H9 (cell line): Measurements from ENCODE around the gene CFAP90. TPM values are rescaled to one million over a fixed set of nuclear protein-coding genes. Genes with fewer than 3 reads are reported as not detected.

Experiments
- DNase-seq: peaks from one replicate; pipeline ENCODE4 v3.0.0-alpha.2; 2017
- H2AFZ ChIP-seq: one replicate; pipeline ENCODE4 v1.6.1; 2013; ENCODE audit warnings: mild to moderate bottlenecking, low read length, control low read depth, moderate library complexity
- H2AK5ac ChIP-seq: 2 replicates; pipeline ENCODE4 v1.6.1; 2013; ENCODE audit warnings: low read length, control low read depth, mixed read lengths; ENCODE audit not compliant: insufficient read length
- H2BK120ac ChIP-seq: one replicate; pipeline ENCODE4 v1.6.1; 2013; ENCODE audit warnings: low read depth, mild to moderate bottlenecking, low read length, control low read depth, inconsistent platforms; ENCODE audit not compliant: poor library complexity, severe bottlenecking
- H2BK12ac ChIP-seq: 2 replicates; pipeline ENCODE4 v1.6.1; 2013; ENCODE audit warnings: low read length, control low read depth, mixed read lengths, low read depth; ENCODE audit not compliant: insufficient read length
- H2BK15ac ChIP-seq: 2 replicates; pipeline ENCODE4 v1.6.1; 2013; ENCODE audit warnings: low read depth, low read length, control low read depth
- H2BK20ac ChIP-seq: one replicate; pipeline ENCODE4 v1.6.1; 2013; ENCODE audit warnings: low read depth, mild to moderate bottlenecking, low read length, control low read depth, inconsistent platforms; ENCODE audit not compliant: poor library complexity, severe bottlenecking
- H2BK5ac ChIP-seq: 2 replicates; pipeline ENCODE4 v1.6.1; 2013; ENCODE audit warnings: low read length, control low read depth, mixed read lengths; ENCODE audit not compliant: insufficient read length
- H3K14ac ChIP-seq: 2 replicates; pipeline ENCODE4 v1.6.1; 2013; ENCODE audit warnings: low read length, control low read depth; ENCODE audit not compliant: insufficient read depth
- H3K18ac ChIP-seq: 2 replicates; pipeline ENCODE4 v1.6.1; 2013; ENCODE audit warnings: low read depth, mild to moderate bottlenecking, mixed read lengths, low read length, control low read depth; ENCODE audit not compliant: insufficient read length
- H3K23ac ChIP-seq: 2 replicates; pipeline ENCODE4 v1.6.1; 2013; ENCODE audit warnings: low read length, control low read depth, mixed read lengths, low read depth; ENCODE audit not compliant: insufficient read length
- H3K23me2 ChIP-seq: 2 replicates; pipeline ENCODE4 v1.6.1; 2013; ENCODE audit warnings: low read depth, mild to moderate bottlenecking, mixed read lengths, low read length, control low read depth; ENCODE audit not compliant: insufficient read length, poor library complexity, severe bottlenecking
- H3K27ac ChIP-seq: 2 replicates; pipeline ENCODE4 v1.5.1; 2013; ENCODE audit warnings: low read length, control low read depth, mixed read lengths, low read depth; ENCODE audit not compliant: insufficient read length
- H3K27me3 ChIP-seq: 2 replicates; pipeline ENCODE4 v1.6.1; 2013; ENCODE audit warnings: low read length, control low read depth, inconsistent platforms; ENCODE audit not compliant: insufficient read depth
- H3K4ac ChIP-seq: 2 replicates; pipeline ENCODE4 v1.6.1; 2013; ENCODE audit warnings: low read depth, mild to moderate bottlenecking, control low read depth, inconsistent platforms, low read length, moderate library complexity
- H3K4me1 ChIP-seq: 2 replicates; pipeline ENCODE4 v1.6.1; 2013; ENCODE audit warnings: low read length, control low read depth, inconsistent platforms; ENCODE audit not compliant: insufficient read depth
- H3K4me2 ChIP-seq: 2 replicates; pipeline ENCODE4 v1.6.1; 2013; ENCODE audit warnings: low read length, control low read depth, mixed read lengths; ENCODE audit not compliant: insufficient read length, insufficient read depth
- H3K56ac ChIP-seq: 2 replicates; pipeline ENCODE4 v1.6.1; 2013; ENCODE audit warnings: low read depth, mild to moderate bottlenecking, mixed read lengths, low read length, control low read depth; ENCODE audit not compliant: insufficient read length
- H3K79me1 ChIP-seq: 2 replicates; pipeline ENCODE4 v1.6.1; 2013; ENCODE audit warnings: low read depth, mild to moderate bottlenecking, moderate library complexity, low read length, control low read depth, inconsistent platforms; ENCODE audit not compliant: insufficient read depth, poor library complexity, severe bottlenecking
- H3K79me2 ChIP-seq: 2 replicates; pipeline ENCODE4 v1.6.1; 2013; ENCODE audit warnings: low read length, control low read depth, inconsistent platforms; ENCODE audit not compliant: insufficient read depth
- H3K9ac ChIP-seq: 2 replicates; pipeline ENCODE4 v1.6.1; 2013; ENCODE audit warnings: low read length, control low read depth, mixed read lengths; ENCODE audit not compliant: insufficient read length; ENCODE audit errors: extremely low read depth
- H3K9me3 ChIP-seq: one replicate; pipeline ENCODE4 v1.6.1; 2013; ENCODE audit warnings: low read depth, low read length, inconsistent platforms; ENCODE audit not compliant: control insufficient read depth
- H3T11ph ChIP-seq: one replicate; pipeline ENCODE4 v1.6.1; 2013; ENCODE audit warnings: mild to moderate bottlenecking, low read length, control low read depth, inconsistent platforms
- H4K20me1 ChIP-seq: one replicate; pipeline ENCODE4 v1.6.1; 2013; ENCODE audit not compliant: control insufficient read depth, insufficient read length, insufficient read depth
- H4K5ac ChIP-seq: 2 replicates; pipeline ENCODE4 v1.6.1; 2013; ENCODE audit warnings: low read depth, mild to moderate bottlenecking, mixed read lengths, low read length, control low read depth; ENCODE audit not compliant: insufficient read length
- H4K8ac ChIP-seq: replicated peaks from 2 replicates; pipeline ENCODE4 v1.6.1; 2013; ENCODE audit warnings: low read length, control low read depth, mixed read lengths, low read depth; ENCODE audit not compliant: insufficient read length
- H4K91ac ChIP-seq: 2 replicates; pipeline ENCODE4 v1.6.1; 2013; ENCODE audit warnings: low read depth, mild to moderate bottlenecking, moderate library complexity, mixed read lengths, low read length, control low read depth; ENCODE audit not compliant: insufficient read length
- H3K27ac Mint-ChIP-seq, 3 experiments: 2 replicates in 2 of 3; 3 replicates in 1 of 3; pipeline ENCODE4 v1.8.0; 2020 to 2021; ENCODE audit warnings: mixed read lengths in 3 of 3, mild to moderate bottlenecking in 1 of 3, moderate library complexity in 1 of 3
- H3K27me3 Mint-ChIP-seq: 2 replicates; pipeline ENCODE4 v1.8.0; 2021; ENCODE audit warnings: low read depth, mild to moderate bottlenecking, moderate library complexity, mixed read lengths
- H3K36me3 Mint-ChIP-seq, 3 experiments: 2 replicates in 2 of 3; 3 replicates in 1 of 3; pipeline ENCODE4 v1.8.0; 2020 to 2021; ENCODE audit warnings: low read depth in 3 of 3, mixed read lengths in 3 of 3; ENCODE audit not compliant: insufficient read depth in 1 of 3
- H3K4me1 Mint-ChIP-seq, 2 experiments: 2 replicates each; pipeline ENCODE4 v1.8.0; 2020; ENCODE audit warnings: mixed read lengths in 2 of 2
- H3K4me3 Mint-ChIP-seq, 2 experiments: 2 replicates in 1 of 2; 3 replicates in 1 of 2; pipeline ENCODE4 v1.8.0; 2020 to 2021; ENCODE audit warnings: mild to moderate bottlenecking in 2 of 2, mixed read lengths in 2 of 2, moderate library complexity in 1 of 2
- H3K9me3 Mint-ChIP-seq, 2 experiments: 2 replicates in 1 of 2; 3 replicates in 1 of 2; pipeline ENCODE4 v1.8.0; 2020; ENCODE audit warnings: mild to moderate bottlenecking in 2 of 2, mixed read lengths in 2 of 2, moderate library complexity in 1 of 2
- WGBS: extraction: QIAGEN DNeasy Blood & Tissue Kit; methylation state at CpG from one replicate; pipeline ENCODE4 v1.1.7; 2013; ENCODE audit warnings: missing lambda C conversion rate, low lambda C conversion rate, mixed read lengths; ENCODE audit not compliant: insufficient read length; ENCODE audit errors: extremely low coverage; 5-methylcytosine and 5-hydroxymethylcytosine counted together
- total RNA-seq: library from RNA; stranded (reverse); gene quantifications from 2 replicates; pipeline ENCODE4 v1.2.1, GENCODE V29; 2021
- TF ChIP-seq, protein P1 (sequence below): fragments of 200-600 bp; sonication (generic); conservative IDR thresholded peaks from 3 replicates; pipeline ENCODE4 v1.8.0; 2021; ENCODE audit warnings: antibody characterized with exemption, mild to moderate bottlenecking

CFAP90 gene
- total RNA-seq, 1 experiment from 2014 or later = 0.44 TPM

DNA sequence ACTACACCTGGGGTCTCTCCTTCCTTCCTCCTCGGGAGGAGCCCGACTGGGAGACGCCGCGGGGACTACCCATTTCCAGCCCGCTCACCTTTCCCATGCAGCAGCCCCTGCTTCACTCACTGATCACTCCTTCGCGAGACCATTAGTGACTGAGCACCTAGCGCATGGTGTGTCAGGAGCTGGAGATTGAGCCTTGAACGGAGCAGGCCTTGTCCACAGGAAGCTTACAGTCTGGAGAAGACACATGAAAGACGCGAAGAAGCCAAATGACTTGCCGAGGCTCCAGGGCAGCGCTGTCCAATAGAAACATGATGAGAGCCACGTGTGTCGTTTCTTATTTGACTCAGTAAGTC lies 283 bp upstream of the CFAP90 start:
- Mint-ChIP-seq H3K36me3 (peaks cover 0 to 15% (median 4%) of the 10 kb centered on the region in 3 experiments; a peak in 3 of 7 replicates), H3K9me3 (peaks cover 2 to 7% of the 10 kb centered on the region in 2 experiments; a peak in 3 of 5 replicates), H3K4me1 (peaks cover 10 to 12% of the 10 kb centered on the region in 2 experiments), H3K27ac (0 out of 7 replicates have a peak overlapping the region, but pooled peaks of 1 of the 3 experiments have one; percentile 77), H3K27me3 (peaks cover 35% of the 10 kb centered on the region), H3K4me3 (peak overlapping the region; percentile 72 to 95)
- Histone ChIP-seq H2BK20ac (no peak overlapping the region), H4K8ac (no peak overlapping the region), H4K20me1 (no peaks in the 10 kb centered on the region), H4K5ac (no peak overlapping the region), H3K9me3 (no peaks in the 10 kb centered on the region), H3K27ac (no peak overlapping the region), H4K91ac (no peak overlapping the region), H3K14ac (no peak overlapping the region; the same call in 1 of the 2 replicates), H3K23ac (no peak overlapping the region), H2AFZ (no peak overlapping the region), H3K56ac (no peak overlapping the region), H2BK5ac (no peak overlapping the region), H3K27me3 (peaks cover 4% of the 10 kb centered on the region; the same call in 1 of the 2 replicates), H2BK120ac (no peak overlapping the region), H3K4me1 (no peaks in the 10 kb centered on the region), H3K4ac (no peak overlapping the region), H3K4me2 (peak overlapping the region; percentile 52), H3K79me1 (no peaks in the 10 kb centered on the region), H3K18ac (peak overlapping the region; percentile 16), H2BK12ac (no peak overlapping the region), H3K79me2 (no peaks in the 10 kb centered on the region), H2AK5ac (no peak overlapping the region), H3T11ph (no peak overlapping the region), H3K23me2 (peaks cover 13% of the 10 kb centered on the region), H3K9ac (no peak overlapping the region), H2BK15ac (no peak overlapping the region)
- no CpG with 5 or more reads among the region's 16 CpGs for WGBS
- DNase-seq = no peak
- TF ChIP-seq, protein P1, sequence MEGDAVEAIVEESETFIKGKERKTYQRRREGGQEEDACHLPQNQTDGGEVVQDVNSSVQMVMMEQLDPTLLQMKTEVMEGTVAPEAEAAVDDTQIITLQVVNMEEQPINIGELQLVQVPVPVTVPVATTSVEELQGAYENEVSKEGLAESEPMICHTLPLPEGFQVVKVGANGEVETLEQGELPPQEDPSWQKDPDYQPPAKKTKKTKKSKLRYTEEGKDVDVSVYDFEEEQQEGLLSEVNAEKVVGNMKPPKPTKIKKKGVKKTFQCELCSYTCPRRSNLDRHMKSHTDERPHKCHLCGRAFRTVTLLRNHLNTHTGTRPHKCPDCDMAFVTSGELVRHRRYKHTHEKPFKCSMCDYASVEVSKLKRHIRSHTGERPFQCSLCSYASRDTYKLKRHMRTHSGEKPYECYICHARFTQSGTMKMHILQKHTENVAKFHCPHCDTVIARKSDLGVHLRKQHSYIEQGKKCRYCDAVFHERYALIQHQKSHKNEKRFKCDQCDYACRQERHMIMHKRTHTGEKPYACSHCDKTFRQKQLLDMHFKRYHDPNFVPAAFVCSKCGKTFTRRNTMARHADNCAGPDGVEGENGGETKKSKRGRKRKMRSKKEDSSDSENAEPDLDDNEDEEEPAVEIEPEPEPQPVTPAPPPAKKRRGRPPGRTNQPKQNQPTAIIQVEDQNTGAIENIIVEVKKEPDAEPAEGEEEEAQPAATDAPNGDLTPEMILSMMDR = no peak
